Memory B cell (primary cell): ENCODE measurements around the gene IFNA10.
A peak's percentile ranks its signal among the peaks of the same experiment; 100 is the strongest.
"Not testable (repeated sequence)": the region's sequence is repeated elsewhere in the genome, so short reads cannot be mapped to it uniquely, and the experiment has no call there.

Source experiments
- ATAC-seq: fragments of 150-1000 bp; cut with Tn5 transposase; 2 replicates; pipeline ENCODE4 v1.10.0; 2021; ENCODE audit warnings: low read depth, mild to moderate bottlenecking, moderate library complexity
- DNase-seq, 2 donors: peaks; one replicate each; pipeline ENCODE4 v3.0.0; 2022; ENCODE audit warnings: low spot score in 2 of 2
- H3K27ac Mint-ChIP-seq: one replicate; pipeline ENCODE4 v1.8.0; 2022; ENCODE audit warnings: mild to moderate bottlenecking, moderate library complexity, mixed read lengths
- H3K27me3 Mint-ChIP-seq: one replicate; pipeline ENCODE4 v1.8.0; 2022; ENCODE audit warnings: mixed read lengths
- H3K36me3 Mint-ChIP-seq: one replicate; pipeline ENCODE4 v1.8.0; 2022; ENCODE audit warnings: mild to moderate bottlenecking, mixed read lengths
- H3K4me1 Mint-ChIP-seq: one replicate; pipeline ENCODE4 v1.8.0; 2022; ENCODE audit warnings: mixed read lengths
- H3K4me3 Mint-ChIP-seq: one replicate; pipeline ENCODE4 v1.8.0; 2022; ENCODE audit warnings: mild to moderate bottlenecking, moderate library complexity, mixed read lengths
- H3K9me3 Mint-ChIP-seq: one replicate; pipeline ENCODE4 v1.8.0; 2022; ENCODE audit warnings: mixed read lengths

IFNA10 gene

GRCh38 chr9:21213411-21214326 is 6.7 kb upstream of the IFNA10 start:
- H3K4me3 Mint-ChIP-seq, H3K4me1 Mint-ChIP-seq, H3K9me3 Mint-ChIP-seq, H3K27ac Mint-ChIP-seq, DNase-seq, H3K36me3 Mint-ChIP-seq, H3K27me3 Mint-ChIP-seq: not testable (repeated sequence)
- peak; percentile 48 for ATAC-seq

GRCh38 chr9:21212160-21212559 is 5.2 kb upstream of the IFNA10 start:
- DNase-seq, ATAC-seq: not testable (repeated sequence)

GRCh38 chr9:21210782-21211181 is 3.8 kb upstream of the IFNA10 start:
- not testable (repeated sequence) for H3K4me3 Mint-ChIP-seq, ATAC-seq, DNase-seq, H3K4me1 Mint-ChIP-seq, H3K36me3 Mint-ChIP-seq, H3K9me3 Mint-ChIP-seq, H3K27me3 Mint-ChIP-seq, H3K27ac Mint-ChIP-seq

More at GRCh38 chr9:21212160-21212559, 5.2 kb upstream of the IFNA10 start:
- not testable (repeated sequence) for H3K4me3 Mint-ChIP-seq, H3K27ac Mint-ChIP-seq, H3K4me1 Mint-ChIP-seq, H3K27me3 Mint-ChIP-seq, H3K9me3 Mint-ChIP-seq, H3K36me3 Mint-ChIP-seq

- DNase-seq (no peak), ATAC-seq (no peak)
- Mint-ChIP-seq H3K9me3 (no peaks in the 10 kb centered on the region), H3K27me3 (peaks cover 5% of the 10 kb centered on the region), H3K4me3 (no peak overlapping the region), H3K36me3 (no peaks in the 10 kb centered on the region), H3K27ac (no peak overlapping the region), H3K4me1 (peaks cover 2% of the 10 kb centered on the region)
These were observed 3.4 kb upstream of the IFNA10 start for GRCh38 chr9:21210311-21210710.

- no peak for DNase-seq
- peaks cover 1% of the 10 kb centered on the region for H3K36me3 Mint-ChIP-seq
- H3K27ac Mint-ChIP-seq: no peak overlapping the region
- H3K4me3 Mint-ChIP-seq: no peak overlapping the region
- no peaks in the 10 kb centered on the region for H3K4me1 Mint-ChIP-seq
- ATAC-seq: no peak
- peaks cover 8% of the 10 kb centered on the region for H3K27me3 Mint-ChIP-seq
- H3K9me3 Mint-ChIP-seq: no peaks in the 10 kb centered on the region
These were observed 1.7 kb downstream of the IFNA10 start for GRCh38 chr9:21205204-21205603.

GRCh38 chr9:21202105-21202504 is 4.8 kb downstream of the IFNA10 start, which contains the start of gene IFNA7:
Gene IFNA7, minus strand, starts transcription at chr9:21202205. Its CDS starts 40 bp downstream, at chr9:21202165.
- H3K4me3 Mint-ChIP-seq, ATAC-seq, H3K27me3 Mint-ChIP-seq, H3K27ac Mint-ChIP-seq, DNase-seq, H3K9me3 Mint-ChIP-seq, H3K4me1 Mint-ChIP-seq, H3K36me3 Mint-ChIP-seq: not testable (repeated sequence)

- ATAC-seq (peak; percentile 95), DNase-seq (peak; percentile 34 to 35)
- H3K27ac Mint-ChIP-seq, H3K27me3 Mint-ChIP-seq, H3K36me3 Mint-ChIP-seq, H3K4me1 Mint-ChIP-seq, H3K9me3 Mint-ChIP-seq: not testable (repeated sequence)
- peak overlapping the region; percentile 44 for H3K4me3 Mint-ChIP-seq
These were observed 11.8 kb downstream of the IFNA10 start for GRCh38 chr9:21194867-21195776.

GRCh38 chr9:21187487-21187886 is 19.5 kb downstream of the IFNA10 start, which contains the start of gene IFNA4:
Gene IFNA4, minus strand, starts transcription at chr9:21187587. Its CDS starts 56 bp downstream, at chr9:21187531.
- H3K27ac Mint-ChIP-seq, ATAC-seq: not testable (repeated sequence)

GRCh38 chr9:21182810-21183736 is 23.9 kb downstream of the IFNA10 start:
- not testable (repeated sequence) for H3K9me3 Mint-ChIP-seq, H3K4me3 Mint-ChIP-seq, H3K36me3 Mint-ChIP-seq, H3K4me1 Mint-ChIP-seq, H3K27me3 Mint-ChIP-seq
- peak in 1 of 2 donors; percentile 11 for DNase-seq
- ATAC-seq: peak; percentile 92
- peak overlapping the region; percentile 77 for H3K27ac Mint-ChIP-seq

More at GRCh38 chr9:21187487-21187886, 19.5 kb downstream of the IFNA10 start, which contains the start of gene IFNA4:
- H3K4me3 Mint-ChIP-seq, H3K9me3 Mint-ChIP-seq, H3K36me3 Mint-ChIP-seq, DNase-seq, H3K27me3 Mint-ChIP-seq, H3K4me1 Mint-ChIP-seq: not testable (repeated sequence)

- H3K9me3 Mint-ChIP-seq: no peaks in the 10 kb centered on the region
- ATAC-seq (no peak), DNase-seq (no peak)
- no peaks in the 10 kb centered on the region for H3K4me1 Mint-ChIP-seq
- H3K27ac Mint-ChIP-seq: no peak overlapping the region
- H3K36me3 Mint-ChIP-seq: no peaks in the 10 kb centered on the region
- H3K27me3 Mint-ChIP-seq: no peaks in the 10 kb centered on the region
- H3K4me3 Mint-ChIP-seq: no peak overlapping the region
These were observed 32.3 kb downstream of the IFNA10 start for GRCh38 chr9:21174671-21175070.

- ATAC-seq (no peak), DNase-seq (no peak)
- no peaks in the 10 kb centered on the region for H3K36me3 Mint-ChIP-seq
- no peak overlapping the region for H3K4me3 Mint-ChIP-seq
- no peaks in the 10 kb centered on the region for H3K4me1 Mint-ChIP-seq
- no peak overlapping the region for H3K27ac Mint-ChIP-seq
- peaks cover 2% of the 10 kb centered on the region for H3K27me3 Mint-ChIP-seq
- H3K9me3 Mint-ChIP-seq: no peaks in the 10 kb centered on the region
These were observed 34.8 kb downstream of the IFNA10 start for GRCh38 chr9:21172156-21172555.

GRCh38 chr9:21171351-21171750 is 35.6 kb downstream of the IFNA10 start:
- Mint-ChIP-seq H3K4me1 (no peaks in the 10 kb centered on the region), H3K9me3 (no peaks in the 10 kb centered on the region), H3K36me3 (no peaks in the 10 kb centered on the region), H3K4me3 (no peak overlapping the region), H3K27ac (no peak overlapping the region), H3K27me3 (peaks cover 2% of the 10 kb centered on the region)
- ATAC-seq (no peak), DNase-seq (no peak)

- H3K9me3 Mint-ChIP-seq, H3K27ac Mint-ChIP-seq, H3K27me3 Mint-ChIP-seq, DNase-seq, H3K36me3 Mint-ChIP-seq, H3K4me1 Mint-ChIP-seq, H3K4me3 Mint-ChIP-seq, ATAC-seq: not testable (repeated sequence)
These were observed 40.4 kb downstream of the IFNA10 start, which contains the start of gene IFNA21 for GRCh38 chr9:21166560-21166959. Gene IFNA21, minus strand, starts transcription at chr9:21166660. Its CDS starts 48 bp downstream, at chr9:21166612.
